NCI-H748 treated with DMSO at 0.1 percent for 48 hours (cell line): ENCODE results near the gene ITGAL.
"Not testable (repeated sequence)": the region's sequence is repeated elsewhere in the genome, so short reads cannot be mapped to it uniquely, and the experiment has no call there.

Source experiments
- DNase-seq: peaks from one replicate; lab custom pipeline; 2025; lab: John Stamatoyannopoulos, UW

ITGAL gene

GRCh38 chr16:30526137-30526822 is 53.7 kb downstream of the ITGAL start, which contains the start of gene ZNF768:
ZNF768 (minus strand) TSS chr16:30526566; CDS start chr16:30526413, 153 bp downstream.
- DNase-seq = no peak

- peak; percentile 88 for DNase-seq
Observed at GRCh38 chr16:30526823-30527634, 54.5 kb downstream of the ITGAL start.

DNA sequence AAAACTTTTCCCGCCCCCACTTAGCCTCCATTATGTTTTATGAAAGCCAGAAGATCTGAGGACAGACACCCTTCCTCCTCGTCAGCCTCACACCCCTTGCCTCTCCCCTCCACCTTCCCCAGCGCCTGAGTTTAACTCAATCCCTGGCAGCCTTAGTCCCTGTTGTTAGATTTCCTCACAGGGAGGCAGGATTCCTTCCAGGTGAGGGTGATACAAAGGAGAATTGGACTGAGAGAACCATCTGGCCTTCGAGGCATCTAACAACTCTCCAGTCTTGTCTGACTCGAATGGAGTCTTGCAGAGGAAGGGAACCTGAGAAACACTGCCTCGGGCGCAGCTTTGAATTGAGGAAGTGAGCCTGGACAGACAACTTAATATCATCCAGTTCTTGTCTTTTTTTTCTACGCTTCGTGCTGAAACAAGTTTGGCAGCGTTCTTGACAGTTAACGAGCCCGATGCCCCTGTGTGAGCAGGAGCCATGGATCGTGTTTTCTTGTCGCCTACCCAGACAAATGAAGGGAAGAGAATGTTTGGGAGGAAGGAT is 55.2 kb downstream of the ITGAL start:
- DNase-seq = no peak

DNA sequence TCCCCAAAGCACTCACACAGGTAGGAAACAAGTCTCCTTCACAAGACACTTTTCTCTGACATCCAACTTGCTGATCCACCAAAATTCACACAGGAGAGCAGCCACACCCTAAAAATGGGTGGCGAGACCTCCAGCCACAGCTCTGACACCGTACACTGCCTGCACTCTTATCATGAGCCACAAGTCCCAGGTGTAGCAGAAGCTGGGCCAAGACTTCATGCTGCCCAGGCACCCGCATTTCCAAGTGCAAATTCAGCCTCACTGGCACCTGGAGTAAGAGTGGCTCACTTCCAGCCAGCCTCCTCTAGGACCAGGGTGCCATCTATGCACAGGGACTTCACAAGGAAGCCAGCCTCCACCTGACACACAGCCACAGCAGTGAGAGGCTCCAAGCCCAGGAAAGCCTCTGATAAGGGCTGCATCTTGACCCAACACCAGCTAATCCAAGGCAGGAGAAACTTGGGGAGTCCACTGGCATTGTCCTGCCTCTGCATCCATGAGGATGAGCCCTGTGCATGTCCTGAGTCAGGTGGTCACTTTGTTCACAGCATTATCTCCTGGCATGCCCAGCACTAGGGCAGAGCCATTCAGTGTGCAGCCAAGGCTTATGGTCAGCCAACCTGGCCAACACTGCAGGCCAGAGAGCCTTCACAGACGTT is 56.4 kb downstream of the ITGAL start:
- DNase-seq = no peak

DNA sequence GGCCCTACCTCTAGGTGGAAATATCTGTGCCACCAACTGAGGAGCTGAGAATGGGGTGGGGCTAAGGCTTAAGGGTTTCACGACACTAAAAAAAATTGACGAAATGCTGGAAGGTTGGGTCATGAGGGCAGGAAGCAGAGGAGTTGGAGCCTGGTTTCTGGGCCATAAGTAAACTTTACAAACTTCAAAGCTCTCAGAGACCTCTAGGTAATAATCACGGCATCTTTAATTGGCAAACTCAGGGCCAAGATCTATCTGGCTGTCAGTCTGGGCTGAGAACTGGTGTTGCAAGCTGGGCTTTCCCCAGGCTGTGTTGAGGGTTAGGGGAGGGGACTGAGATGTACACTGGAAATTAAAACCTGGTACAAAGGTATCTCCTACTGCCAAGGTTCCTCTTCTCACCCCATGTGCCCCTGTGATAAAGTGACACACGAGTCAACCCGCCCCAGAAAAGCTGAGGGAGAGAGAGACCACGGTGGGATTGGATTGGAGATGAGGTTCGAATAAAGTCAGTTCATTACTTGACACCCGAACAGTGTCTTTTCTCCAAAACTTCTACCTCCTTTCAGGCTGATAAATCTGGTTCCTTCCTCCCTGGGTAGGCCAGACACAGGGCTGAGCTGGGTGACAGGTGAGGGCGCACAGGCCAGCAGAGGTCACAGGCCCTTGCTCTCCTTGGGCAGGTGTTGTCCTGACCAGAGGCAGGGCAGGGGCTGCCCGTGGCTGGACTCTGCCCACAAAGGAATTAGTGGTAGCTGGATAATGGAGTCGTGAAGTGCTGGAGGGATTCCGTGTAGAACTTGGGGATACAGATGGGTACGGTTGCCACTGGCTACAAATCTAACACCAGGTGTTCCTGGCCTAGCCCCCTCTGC is 57.9 kb downstream of the ITGAL start:
- DNase-seq = no peak

DNA sequence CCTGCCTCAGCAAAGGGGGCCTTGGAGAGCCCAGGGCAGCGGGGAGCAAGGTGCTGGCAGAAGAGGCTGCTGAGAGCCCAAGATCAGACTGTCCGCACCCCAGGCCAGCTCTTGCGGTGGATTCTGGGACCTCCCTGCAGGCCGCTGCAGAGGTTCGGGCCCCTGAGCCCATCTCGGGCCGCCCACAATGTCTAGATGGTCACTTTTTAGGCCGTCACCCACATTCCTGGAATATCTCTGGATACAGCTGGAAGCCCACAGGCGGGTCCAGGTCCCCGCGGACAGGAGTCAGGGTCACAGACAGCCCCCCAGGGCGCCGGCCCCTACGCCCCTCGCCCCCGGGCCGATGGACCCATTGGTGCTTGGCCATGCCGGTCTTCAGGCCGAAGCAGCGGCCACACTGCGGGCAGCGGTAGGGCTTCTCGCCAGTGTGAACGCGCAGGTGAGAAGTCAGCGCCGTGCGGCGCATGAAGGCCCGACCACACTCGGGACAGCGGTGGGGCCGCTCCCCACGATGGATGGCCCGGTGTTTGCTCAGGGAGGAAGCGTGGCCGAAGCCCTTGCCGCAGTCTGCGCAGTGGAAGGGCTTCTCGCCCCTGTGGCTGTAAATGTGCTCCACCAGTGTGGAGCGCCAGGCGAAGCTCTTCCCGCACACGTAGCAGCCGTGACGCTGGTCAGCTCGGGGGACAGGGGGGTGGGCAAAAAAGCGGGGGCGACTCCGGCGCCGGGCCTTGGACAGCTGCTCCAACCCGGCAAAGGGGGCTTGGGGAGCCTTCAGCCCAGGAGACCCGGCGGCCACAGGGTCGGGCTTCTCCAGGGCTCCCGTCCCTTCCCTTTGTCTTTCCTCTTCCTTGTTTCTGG is 60.0 kb downstream of the ITGAL start:
- DNase-seq = no peak

DNA sequence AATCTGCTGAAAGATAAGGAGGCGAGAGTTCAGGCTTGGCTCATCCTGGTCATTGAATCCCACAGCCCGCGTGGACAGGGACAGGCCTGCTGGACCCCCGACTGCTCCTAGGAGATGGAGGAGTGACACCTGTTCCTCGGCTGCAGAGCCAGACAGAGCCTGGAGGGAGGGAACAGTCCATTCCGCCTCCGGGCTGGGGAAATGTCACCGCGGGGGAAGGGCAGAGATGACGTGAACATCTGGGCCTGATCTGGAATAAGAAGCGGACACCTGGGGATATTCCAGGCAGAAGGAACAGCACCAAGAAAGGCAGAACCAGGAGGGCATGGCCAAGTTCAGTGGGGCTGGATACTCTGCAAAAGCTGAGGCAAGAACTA is 60.6 kb downstream of the ITGAL start:
- DNase-seq = no peak

- DNase-seq = no peak
Observed at GRCh38 chr16:30533748-30534367, 61.3 kb downstream of the ITGAL start.

GRCh38 chr16:30534368-30535105 is 62.0 kb downstream of the ITGAL start, which contains the start of gene ZNF747:
ZNF747 (minus strand) TSS chr16:30534858; CDS start chr16:30534679, 179 bp downstream.
- peak; percentile 60 for DNase-seq

GRCh38 chr16:30535106-30535776 is 62.7 kb downstream of the ITGAL start:
- no peak for DNase-seq

- DNase-seq = peak; percentile 33
Observed at GRCh38 chr16:30535777-30536190, 63.2 kb downstream of the ITGAL start.

DNA sequence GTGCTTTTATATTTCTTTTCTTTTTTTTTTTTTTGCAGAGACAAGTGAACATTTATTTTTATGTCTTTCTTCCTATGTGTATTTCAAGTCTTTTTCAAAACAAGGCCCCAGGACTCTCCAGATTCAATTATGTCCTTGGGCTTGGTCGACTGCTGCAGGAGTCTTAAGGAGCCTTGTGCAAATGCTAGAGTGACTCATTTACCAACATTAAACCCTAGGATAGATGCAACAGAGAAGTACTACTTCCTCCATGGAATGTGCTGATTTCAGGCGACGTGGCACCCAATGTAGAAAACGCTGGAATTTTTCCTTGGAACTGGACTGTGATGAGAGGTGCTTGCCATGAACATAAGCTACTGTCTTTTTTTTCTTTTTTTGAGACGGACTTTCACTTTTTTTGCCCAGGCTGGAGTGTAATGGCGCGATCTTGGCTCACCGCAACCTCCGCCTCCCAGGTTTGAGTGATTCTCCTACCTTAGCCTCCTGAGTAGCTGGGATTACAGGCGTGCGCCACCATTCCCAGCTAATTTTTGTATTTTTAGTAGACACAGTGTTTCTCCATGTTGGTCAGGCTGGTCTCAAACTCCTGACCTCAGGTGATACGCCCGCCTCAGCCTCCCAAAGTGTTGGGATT is 64.0 kb downstream of the ITGAL start:
- not testable (repeated sequence) for DNase-seq

DNA sequence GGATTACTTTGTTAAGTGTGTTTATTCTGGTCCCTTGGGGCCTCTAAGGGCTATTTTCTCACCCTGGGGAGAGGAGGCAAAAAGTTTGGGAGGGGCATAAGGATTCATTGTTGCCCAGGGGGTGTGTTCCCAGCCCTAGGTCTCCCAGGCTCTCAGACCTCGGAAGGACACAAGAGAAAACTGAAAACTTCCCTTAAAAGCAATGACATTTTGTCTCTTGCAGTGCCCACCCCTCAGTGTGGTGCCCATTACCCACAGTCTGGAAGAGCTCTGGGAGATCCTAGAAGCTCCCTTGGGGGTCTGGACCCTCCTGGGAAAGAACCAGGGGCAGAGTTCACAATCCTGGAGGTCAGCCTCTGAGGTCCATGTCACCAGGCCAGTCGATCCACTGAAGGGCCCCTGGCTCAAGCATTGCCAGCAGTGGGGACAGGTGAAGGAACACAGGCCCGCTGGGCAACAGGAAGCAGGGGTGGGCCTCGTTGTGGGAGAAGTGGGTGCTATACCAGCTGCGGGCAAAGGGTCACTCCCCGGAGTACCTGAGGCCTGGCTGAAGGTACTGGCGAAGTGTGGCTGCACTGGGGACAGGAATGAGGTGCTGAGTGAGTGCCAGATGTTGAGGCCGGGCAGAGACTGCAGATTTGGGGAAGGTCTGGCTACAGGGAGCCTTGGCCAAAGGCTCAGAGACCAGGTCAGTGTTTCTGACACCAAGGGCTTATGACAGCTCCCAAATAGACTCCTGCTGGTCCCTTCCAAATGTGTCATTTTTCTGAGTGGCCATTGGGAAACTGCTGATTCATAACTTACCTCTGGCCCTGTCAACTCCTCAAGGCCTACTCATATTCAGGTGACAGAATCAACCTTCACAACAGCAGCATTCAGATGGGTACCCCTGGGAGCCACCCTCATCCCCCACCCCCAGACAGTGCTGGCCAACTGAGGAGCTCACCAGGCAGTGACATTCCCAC is 66.7 kb downstream of the ITGAL start:
- DNase-seq = no peak

GRCh38 chr16:30539986-30540526 is 67.5 kb downstream of the ITGAL start:
- not testable (repeated sequence) for DNase-seq

GRCh38 chr16:30540916-30541464 is 68.4 kb downstream of the ITGAL start:
- DNase-seq = not testable (repeated sequence)
